Heart right ventricle (tissue), 16 donors: ENCODE results near the gene CASP10. TPM values are rescaled to one million over a fixed set of nuclear protein-coding genes. Genes with fewer than 3 reads are reported as not detected.

Experiments
- ATAC-seq, 8 donors: fragments of 200-7000 bp; cut with Tn5 transposase; one replicate each; pipeline ENCODE4 v1.9.1; 2020; ENCODE audit warnings: mild to moderate bottlenecking in 8 of 8, moderate library complexity in 8 of 8, moderate number of reproducible peaks in 1 of 8
- DNase-seq, 2 donors: peaks; one replicate each; pipeline ENCODE4 v3.0.0-alpha.2; 2020
- H3K27ac ChIP-seq, 10 donors: fragments of 200-600 bp; sonication (generic) in 2 of 10; one replicate each; pipeline versions ENCODE4 v1.5.0 to v1.8.0; 2020 to 2022; ENCODE audit warnings: mild to moderate bottlenecking in 3 of 10
- H3K27me3 ChIP-seq, 7 donors: fragments of 200-600 bp; one replicate each; pipeline ENCODE4 v1.8.0; 2021 to 2022; ENCODE audit warnings: mild to moderate bottlenecking in 2 of 7
- H3K36me3 ChIP-seq, 9 donors: fragments of 200-600 bp; sonication (generic) in 1 of 9; one replicate each; pipeline versions ENCODE4 v1.5.0 to v1.8.0; 2020 to 2022; ENCODE audit warnings: mild to moderate bottlenecking in 2 of 9
- H3K4me1 ChIP-seq, 9 donors: fragments of 200-600 bp; sonication (generic) in 1 of 9; one replicate each; pipeline versions ENCODE4 v1.5.0 to v1.8.0; 2020 to 2022; ENCODE audit warnings: mild to moderate bottlenecking in 4 of 9
- H3K4me3 ChIP-seq, 10 donors: fragments of 200-600 bp; sonication (generic) in 2 of 10; one replicate each; pipeline versions ENCODE4 v1.5.0 to v1.8.0; 2020 to 2022; ENCODE audit warnings: mild to moderate bottlenecking in 7 of 10, moderate library complexity in 2 of 10
- H3K9me3 ChIP-seq, 11 donors: fragments of 200-600 bp in 10 of 11; sonication (generic) in 2 of 11; one replicate each; pipeline versions ENCODE4 v1.5.0 to v1.8.0; 2013 to 2022; ENCODE audit warnings: mild to moderate bottlenecking in 2 of 11, control low read depth in 1 of 11, moderate library complexity in 1 of 11
- WGBS, 2 donors: extraction: QIAGEN DNeasy Blood & Tissue Kit; methylation state at CpG; one replicate each; pipeline ENCODE4 v1.1.7; 2013; ENCODE audit warnings: inconsistent platforms in 1 of 2; 5-methylcytosine and 5-hydroxymethylcytosine counted together
- intact Hi-C, 10 donors: fragments of 100-400 bp; cut with DNase I; formaldehyde crosslinking; loops; one replicate each; pipeline versions ENCODE4 v1.11.1 to v1.14.2; 2022
- polyA plus RNA-seq, 2 donors: library from polyadenylated mRNA; stranded (reverse); fragments of 200-250 nt; gene quantifications; one replicate each; pipeline ENCODE4 v1.2.3, GENCODE V29; 2013
- total RNA-seq, 10 donors: library from RNA; stranded (reverse); fragmentation: NEBNext Ultra II Directional in 3 of 10; extraction: Animal tissue kit (Norgen Biotek cat#: 25700) in 3 of 10; gene quantifications; one replicate each; pipeline versions ENCODE4 v1.2.1 to v1.2.4, GENCODE V29; 2021 to 2023
- TF ChIP-seq, protein P1 (sequence below), 9 donors: fragments of 200-600 bp; sonication (generic) in 2 of 9; IDR thresholded peaks; one replicate each; pipeline versions ENCODE4 v1.5.0 to v1.8.0; 2021 to 2022; ENCODE audit warnings: antibody characterized with exemption in 9 of 9, mild to moderate bottlenecking in 5 of 9, moderate library complexity in 1 of 9
- donor health status: Arrhythmogenic right ventricular cardiomyopathy.
- donor health status: ischemic (EF 13 %, LVEDD 7.1; RV severe dilation, severe dysfunction).
- donor health status: healthy with polysubstance abuse.
- donor health status: DM: no; HTN: yes; CAD: no.
- donor health status: DM: no; HTN: no; CAD: no.
- donor health status: ischemic (EF 25% LVEDD 6.9; RV normal size, moderate dysfunction).
- donor health status: ischemic (EF 25% LVEDD 5.7; RV mildly dilated, moderate dysfunction).
- donor health status: healthy.
- donor health status: DM: yes; HTN: yes; CAD: no.
- donor health status: Ischemic cardiomyopathy.
- donor health status: ischemic (EF 35%, LVEDD 5.7; RV mildly dilated, moderate dysfunction).
- donor health status: nonischemic (EF 11% LVEDD 7.7; RV severe dilation, severe dysfunction).
- donor health status: DM: yes; HTN: yes; CAD: no.
- donor health status: PGD.
- donor health status: ischemic (EF 29% LVEDD 5.4; RV normal size, mild dysfunction).
- donor health status: nonischemic (EF 23%, LVEDD 6.1; RV moderate dilation, normal function).

Gene CASP10
- total and polyA plus RNA-seq, 12 donors: 2.0 to 13.2 (median 5.6) TPM

DNA sequence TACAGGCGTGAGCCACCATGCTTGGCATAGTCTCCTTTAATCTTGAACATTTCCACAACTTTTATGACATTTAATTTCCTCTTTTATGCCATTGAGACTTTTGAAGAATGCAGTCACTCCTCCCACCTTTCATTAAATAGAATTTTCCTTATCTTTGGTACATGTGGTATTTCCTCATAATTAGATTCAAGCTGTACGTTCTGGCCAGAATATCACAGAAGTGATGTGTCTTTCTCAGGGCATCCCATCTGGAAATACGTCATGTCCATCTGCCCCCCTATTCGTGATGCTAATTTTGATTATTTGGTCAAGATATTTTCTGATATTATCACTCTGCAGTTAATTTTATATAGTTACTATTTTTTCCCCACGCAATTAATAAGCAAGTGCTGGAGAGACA, 16.9 kb downstream of the CASP10 start:
- H3K4me3 ChIP-seq: no peak overlapping the region
- DNase-seq: no peak
- H3K36me3 ChIP-seq: peaks cover 0 to 82% (median 0%) of the 10 kb centered on the region in 9 donors
- H3K27me3 ChIP-seq: no peaks in the 10 kb centered on the region
- peaks cover 0 to 37% (median 17%) of the 10 kb centered on the region in 9 donors for H3K4me1 ChIP-seq
- 67 to 73% methylated on average over 5 of the region's 5 CpGs for WGBS, 2 donors
- TF ChIP-seq, protein P1, sequence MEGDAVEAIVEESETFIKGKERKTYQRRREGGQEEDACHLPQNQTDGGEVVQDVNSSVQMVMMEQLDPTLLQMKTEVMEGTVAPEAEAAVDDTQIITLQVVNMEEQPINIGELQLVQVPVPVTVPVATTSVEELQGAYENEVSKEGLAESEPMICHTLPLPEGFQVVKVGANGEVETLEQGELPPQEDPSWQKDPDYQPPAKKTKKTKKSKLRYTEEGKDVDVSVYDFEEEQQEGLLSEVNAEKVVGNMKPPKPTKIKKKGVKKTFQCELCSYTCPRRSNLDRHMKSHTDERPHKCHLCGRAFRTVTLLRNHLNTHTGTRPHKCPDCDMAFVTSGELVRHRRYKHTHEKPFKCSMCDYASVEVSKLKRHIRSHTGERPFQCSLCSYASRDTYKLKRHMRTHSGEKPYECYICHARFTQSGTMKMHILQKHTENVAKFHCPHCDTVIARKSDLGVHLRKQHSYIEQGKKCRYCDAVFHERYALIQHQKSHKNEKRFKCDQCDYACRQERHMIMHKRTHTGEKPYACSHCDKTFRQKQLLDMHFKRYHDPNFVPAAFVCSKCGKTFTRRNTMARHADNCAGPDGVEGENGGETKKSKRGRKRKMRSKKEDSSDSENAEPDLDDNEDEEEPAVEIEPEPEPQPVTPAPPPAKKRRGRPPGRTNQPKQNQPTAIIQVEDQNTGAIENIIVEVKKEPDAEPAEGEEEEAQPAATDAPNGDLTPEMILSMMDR (IDR thresholded peaks at IDR 0.05): no peak
- H3K9me3 ChIP-seq: no peaks in the 10 kb centered on the region
- no peak overlapping the region for H3K27ac ChIP-seq
- no peak for ATAC-seq
- intact Hi-C loops: loop anchor here in 1 of 10 donors (1.0 kb wide), 1 partner anchor 9 kb away; no protein-coding TSS in a partner anchor

DNA sequence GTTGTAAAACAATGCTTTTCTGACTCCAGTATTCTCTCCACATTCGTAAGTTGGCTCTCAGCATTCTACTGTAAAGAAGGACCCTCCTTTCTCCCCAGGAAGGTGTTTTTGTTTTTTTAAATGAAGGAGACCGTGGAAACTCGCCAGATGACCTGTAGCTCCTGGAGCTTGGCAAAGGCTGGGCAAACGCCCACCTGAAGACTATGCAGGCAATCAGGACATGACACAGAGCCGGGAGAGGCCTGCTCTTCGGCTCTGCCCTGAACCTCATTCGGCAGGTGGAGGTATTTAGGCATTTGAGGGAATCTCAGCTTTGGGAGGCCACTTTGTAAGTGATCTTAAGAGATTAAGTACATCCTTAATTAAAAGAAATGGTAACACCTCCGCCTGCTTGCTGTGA, 17.4 kb downstream of the CASP10 start:
- ATAC-seq (no peak), DNase-seq (no peak)
- Histone ChIP-seq H3K27ac (no peak overlapping the region), H3K4me1 (peaks cover 0 to 32% (median 12%) of the 10 kb centered on the region in 9 donors), H3K9me3 (no peaks in the 10 kb centered on the region), H3K36me3 (peaks cover 0 to 82% (median 0%) of the 10 kb centered on the region in 9 donors), H3K4me3 (no peak overlapping the region), H3K27me3 (no peaks in the 10 kb centered on the region)
- WGBS, 2 donors: 74 to 75% methylated on average over 8 of the region's 8 CpGs
- TF ChIP-seq, protein P1 (IDR thresholded peaks at IDR 0.05): no peak
- intact Hi-C loops: loop anchor here in 1 of 10 donors (1.0 kb wide), 1 partner anchor 9 kb away; no protein-coding TSS in a partner anchor

GRCh38 chr2:201201371-201201770, 18.4 kb downstream of the CASP10 start:
- Histone ChIP-seq H3K4me3 (no peak overlapping the region), H3K27ac (no peak overlapping the region), H3K36me3 (peaks cover 0 to 81% (median 0%) of the 10 kb centered on the region in 9 donors), H3K4me1 (peaks cover 0 to 23% (median 11%) of the 10 kb centered on the region in 9 donors), H3K9me3 (no peaks in the 10 kb centered on the region), H3K27me3 (no peaks in the 10 kb centered on the region)
- TF ChIP-seq, protein P1 (IDR thresholded peaks at IDR 0.05): no peak
- WGBS, 2 donors: 81 to 84% methylated on average over 8 of the region's 8 CpGs
- ATAC-seq: no peak
- intact Hi-C loops: no loop called here
- DNase-seq: no peak

DNA sequence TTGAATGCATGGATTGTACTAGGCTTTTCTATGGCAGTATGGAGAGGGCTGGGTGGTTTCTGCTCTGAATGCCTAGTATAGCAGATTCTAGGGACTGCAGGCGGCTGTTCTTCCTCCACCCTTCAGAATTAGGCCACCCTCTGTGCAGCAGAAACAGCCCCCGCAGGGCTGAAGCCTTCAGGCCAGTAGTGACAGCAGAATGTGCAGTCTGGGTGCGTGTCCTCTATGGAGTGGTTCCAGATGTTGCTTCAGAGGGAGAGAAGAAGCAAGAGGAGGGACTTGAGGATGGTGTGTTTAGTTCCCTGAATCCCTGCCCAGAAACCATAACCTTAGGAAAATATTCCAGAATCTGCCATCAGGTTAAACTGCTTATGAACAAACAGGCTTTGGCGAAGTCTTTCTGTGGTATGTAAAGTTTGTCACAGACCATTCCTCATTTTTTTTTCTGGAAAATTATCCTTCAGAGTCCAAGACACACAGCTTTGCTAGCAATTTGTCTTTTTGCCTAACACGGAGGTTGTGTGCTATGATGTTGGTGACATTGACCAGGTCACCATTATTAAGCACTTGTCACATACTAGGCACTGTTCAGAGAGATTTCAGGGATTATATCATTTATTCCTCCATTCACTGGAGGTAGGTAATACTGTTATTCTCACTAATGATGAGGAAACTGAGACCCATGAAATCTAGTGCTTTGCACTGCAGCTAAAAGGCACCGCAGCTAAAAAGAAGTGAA, 21.1 kb downstream of the CASP10 start:
- no peaks in the 10 kb centered on the region for H3K9me3 ChIP-seq
- peaks cover 0 to 77% (median 0%) of the 10 kb centered on the region in 9 donors for H3K36me3 ChIP-seq
- WGBS, 2 donors: 74 to 76% methylated on average over 6 of the region's 6 CpGs
- TF ChIP-seq, protein P1 (IDR thresholded peaks at IDR 0.05): no peak
- DNase-seq (no peak), ATAC-seq (peak in 7 of 8 donors; percentile 33 to 81 (median 49))
- H3K4me3 ChIP-seq: no peak overlapping the region
- no peak overlapping the region for H3K27ac ChIP-seq
- intact Hi-C loops: no loop called here
- H3K4me1 ChIP-seq: peaks cover 0 to 17% (median 9%) of the 10 kb centered on the region in 9 donors
- no peaks in the 10 kb centered on the region for H3K27me3 ChIP-seq
